Inflammatory macrophage (primary cell): Measurements from ENCODE around the gene SLC38A3.

Source experiments
- DNase-seq, 2 donors: peaks; one replicate each; pipeline ENCODE4 v3.0.0-alpha.2; 2020 to 2022

The SLC38A3 gene

DNA sequence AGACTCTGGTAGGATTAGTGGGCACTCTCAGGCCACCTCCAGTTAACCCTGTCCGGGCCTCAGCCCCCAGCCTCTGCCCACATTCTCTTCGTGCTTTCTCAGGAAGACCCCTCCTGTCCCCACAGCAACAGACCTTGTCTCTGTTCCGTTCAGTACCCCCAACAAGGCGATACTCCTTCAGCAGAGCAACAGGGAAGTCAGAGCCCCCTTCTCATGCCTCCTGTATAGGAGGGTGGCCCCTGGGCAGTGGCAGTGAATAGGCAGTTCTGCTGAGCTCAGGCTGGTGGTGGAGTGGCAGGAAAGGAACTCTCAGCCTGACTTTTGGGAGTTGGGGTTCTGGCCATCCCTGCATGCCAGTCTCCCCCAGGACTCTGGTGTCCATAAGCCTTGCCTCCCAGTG lies 64.4 kb downstream of the SLC38A3 start:
- DNase-seq: no peak

DNA sequence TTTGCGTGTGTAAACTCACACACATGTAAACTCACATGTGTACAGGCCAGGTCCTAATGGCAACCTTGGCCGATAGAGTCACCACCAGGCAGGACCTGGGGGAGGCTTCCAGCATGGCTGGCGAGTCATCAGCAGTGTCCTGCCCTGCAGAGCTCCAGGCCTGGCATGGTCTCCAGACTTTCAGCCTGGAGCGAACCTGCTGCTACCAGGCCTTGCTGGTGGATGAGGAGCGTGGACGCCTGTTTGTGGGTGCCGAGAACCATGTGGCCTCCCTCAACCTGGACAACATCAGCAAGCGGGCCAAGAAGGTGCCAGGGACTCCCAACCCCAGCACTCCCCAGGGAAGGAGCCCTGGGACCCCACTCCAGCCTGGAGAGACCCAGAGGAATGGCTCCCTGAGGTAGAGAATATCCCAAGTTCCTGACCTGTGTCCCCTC lies 64.9 kb downstream of the SLC38A3 start:
- no peak for DNase-seq

DNA sequence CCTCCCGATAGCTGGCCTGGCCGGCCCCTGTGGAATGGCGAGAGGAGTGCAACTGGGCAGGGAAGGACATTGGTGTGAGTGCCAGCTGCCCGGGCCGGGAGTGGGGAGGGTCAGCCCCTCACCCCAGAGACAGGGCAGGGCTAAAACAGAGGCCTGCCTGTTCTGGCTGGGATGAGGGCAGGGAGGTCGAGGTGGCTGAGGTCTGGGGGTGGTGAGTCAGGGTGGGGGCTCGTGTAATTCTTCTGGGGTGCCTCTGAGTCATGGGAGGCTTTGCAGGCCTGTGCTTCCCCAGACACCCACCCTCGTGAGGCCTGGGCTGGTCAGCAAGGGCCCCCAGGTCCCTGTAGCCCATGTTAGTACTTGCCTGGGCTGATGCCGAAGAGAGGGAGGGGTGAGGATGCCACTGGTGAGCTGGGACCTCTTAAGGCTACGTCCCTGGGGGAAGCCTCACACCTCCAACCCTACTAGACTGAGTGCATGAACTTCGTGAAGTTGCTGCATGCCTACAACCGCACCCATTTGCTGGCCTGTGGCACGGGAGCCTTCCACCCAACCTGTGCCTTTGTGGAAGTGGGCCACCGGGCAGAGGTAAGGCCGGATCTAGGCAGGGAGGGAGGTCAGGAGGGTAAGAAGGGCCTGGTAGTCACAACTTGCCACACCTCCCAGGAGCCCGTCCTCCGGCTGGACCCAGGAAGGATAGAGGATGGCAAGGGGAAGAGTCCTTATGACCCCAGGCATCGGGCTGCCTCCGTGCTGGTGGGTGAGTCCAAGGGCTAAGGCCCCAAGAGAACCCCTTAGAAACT lies 65.6 kb downstream of the SLC38A3 start:
- DNase-seq: no peak
